WTC11 (cell line): ENCODE measurements around the gene RNF17. TPM values are rescaled to one million over a fixed set of nuclear protein-coding genes. Genes with fewer than 3 reads are reported as not detected.

Experiments used
- ATAC-seq: fragments of 200-7000 bp; cut with Tn5 transposase; 2 replicates; pipeline ENCODE4 v1.10.0; 2021; ENCODE audit warnings: mild to moderate bottlenecking, moderate library complexity
- CTCF ChIA-PET: fragments of 300-600 bp; sonication (Branson Sonifier 250); formaldehyde crosslinking; loops from one replicate; lab custom pipeline; 2021; ENCODE audit warnings: antibody characterized with exemption; lab: Charles Lee
- POLR2A ChIA-PET: fragments of 350-600 bp; sonication (Branson Sonifier 250); formaldehyde crosslinking; loops from one replicate; lab custom pipeline; 2021; ENCODE audit warnings: antibody characterized with exemption; lab: Charles Lee
- DNase-seq: peaks from one replicate; pipeline ENCODE4 v3.0.0; 2021; ENCODE audit warnings: low spot score
- H3K27ac Mint-ChIP-seq: 2 replicates; pipeline ENCODE4 v1.8.0; 2021; ENCODE audit warnings: mixed read lengths
- H3K27me3 Mint-ChIP-seq: 2 replicates; pipeline ENCODE4 v1.8.0; 2021; ENCODE audit warnings: low read depth, mild to moderate bottlenecking, moderate library complexity, mixed read lengths
- H3K36me3 Mint-ChIP-seq: 2 replicates; pipeline ENCODE4 v1.8.0; 2021; ENCODE audit warnings: mixed read lengths
- H3K4me1 Mint-ChIP-seq: 2 replicates; pipeline ENCODE4 v1.8.0; 2022; ENCODE audit warnings: mixed read lengths
- H3K4me3 Mint-ChIP-seq: 2 replicates; pipeline ENCODE4 v1.8.0; 2021; ENCODE audit warnings: mild to moderate bottlenecking, moderate library complexity, mixed read lengths
- H3K9me3 Mint-ChIP-seq: 2 replicates; pipeline ENCODE4 v1.8.0; 2021; ENCODE audit warnings: mixed read lengths
- CREB1 ChIP-seq: sonication (generic); formaldehyde crosslinking; IDR thresholded peaks from 2 replicates; pipeline ENCODE4 v1.8.0; 2023; ENCODE audit warnings: mild to moderate bottlenecking, missing genetic modification reagents
- FOXK1 ChIP-seq: sonication (generic); formaldehyde crosslinking; IDR thresholded peaks from 2 replicates; pipeline ENCODE4 v1.8.0; 2022; ENCODE audit warnings: mild to moderate bottlenecking, moderate library complexity, missing genetic modification reagents
- GTF2I ChIP-seq: fragments of 250-450 bp; sonication (Bioruptor Pico); conservative IDR thresholded peaks from 2 replicates; pipeline ENCODE4 v1.4.0; 2021; ENCODE audit warnings: mild to moderate bottlenecking
- MYBL2 ChIP-seq: sonication (generic); formaldehyde crosslinking; IDR thresholded peaks from 2 replicates; pipeline ENCODE4 v1.8.1; 2023; ENCODE audit warnings: mild to moderate bottlenecking, moderate library complexity, missing genetic modification reagents
- NFATC4 ChIP-seq: fragments of 250-450 bp; sonication (Bioruptor Pico); IDR thresholded peaks from 2 replicates; pipeline ENCODE4 v1.9.0; 2021; ENCODE audit warnings: mild to moderate bottlenecking
- NFYB ChIP-seq: sonication (generic); formaldehyde crosslinking; conservative IDR thresholded peaks from 2 replicates; pipeline ENCODE4 v1.8.0; 2022; ENCODE audit warnings: low read depth, missing genetic modification reagents
- NR1H2 ChIP-seq: sonication (generic); formaldehyde crosslinking; IDR thresholded peaks from 2 replicates; pipeline ENCODE4 v1.9.0; 2021; ENCODE audit warnings: mild to moderate bottlenecking, moderate library complexity, missing genetic modification reagents
- NR3C1 ChIP-seq: sonication (generic); formaldehyde crosslinking; conservative IDR thresholded peaks from 2 replicates; pipeline ENCODE4 v1.8.1; 2023; ENCODE audit warnings: low read depth, mild to moderate bottlenecking, missing genetic modification reagents
- TP53 ChIP-seq: sonication (generic); formaldehyde crosslinking; IDR thresholded peaks from 2 replicates; pipeline ENCODE4 v1.8.1; 2023; ENCODE audit warnings: mild to moderate bottlenecking, missing genetic modification reagents
- ZBTB21 ChIP-seq: sonication (generic); formaldehyde crosslinking; IDR thresholded peaks from 2 replicates; pipeline ENCODE4 v1.8.1; 2023; ENCODE audit warnings: mild to moderate bottlenecking, missing genetic modification reagents, borderline replicate concordance
- ZNF263 ChIP-seq: sonication (generic); formaldehyde crosslinking; IDR thresholded peaks from 2 replicates; pipeline ENCODE4 v1.8.1; 2022; ENCODE audit warnings: low read depth, mild to moderate bottlenecking, moderate library complexity, missing genetic modification reagents
- ZNF317 ChIP-seq: sonication (generic); formaldehyde crosslinking; IDR thresholded peaks from 2 replicates; pipeline ENCODE4 v1.8.1; 2023; ENCODE audit warnings: low read depth, mild to moderate bottlenecking, moderate library complexity, missing genetic modification reagents, borderline replicate concordance
- ZNF416 ChIP-seq: fragments of 250-450 bp; sonication (Bioruptor Pico); IDR thresholded peaks from 2 replicates; pipeline ENCODE4 v1.9.0; 2021; ENCODE audit warnings: mild to moderate bottlenecking, inconsistent platforms
- total RNA-seq: library from RNA; stranded (reverse); gene quantifications from 3 replicates; pipeline ENCODE4 v1.2.3, GENCODE V29; 2021
- TF ChIP-seq, protein P1 (sequence below): sonication (generic); formaldehyde crosslinking; conservative IDR thresholded peaks from 2 replicates; pipeline ENCODE4 v1.8.1; 2023; ENCODE audit warnings: mild to moderate bottlenecking, low read depth, missing genetic modification reagents, moderate library complexity
- TF ChIP-seq, protein P2 (sequence below): sonication (generic); formaldehyde crosslinking; IDR thresholded peaks from 2 replicates; pipeline ENCODE4 v1.8.1; 2022; ENCODE audit warnings: low read depth, mild to moderate bottlenecking, moderate library complexity, missing genetic modification reagents, borderline replicate concordance
- TF ChIP-seq, protein P3 (sequence below): fragments of 250-450 bp; sonication (Bioruptor Pico); conservative IDR thresholded peaks from 2 replicates; pipeline ENCODE4 v1.9.0; 2021; ENCODE audit warnings: mild to moderate bottlenecking
- TF ChIP-seq, protein P4 (sequence below): sonication (generic); formaldehyde crosslinking; IDR thresholded peaks from 2 replicates; pipeline ENCODE4 v1.8.1; 2022; ENCODE audit warnings: missing genetic modification reagents, borderline replicate concordance
- TF ChIP-seq, protein P5 (sequence below): sonication (generic); formaldehyde crosslinking; IDR thresholded peaks from 2 replicates; pipeline ENCODE4 v1.8.1; 2023; ENCODE audit warnings: mild to moderate bottlenecking, missing genetic modification reagents, moderate library complexity
- TF ChIP-seq, protein P6 (sequence below): sonication (generic); formaldehyde crosslinking; IDR thresholded peaks from 2 replicates; pipeline ENCODE4 v1.8.1; 2023; ENCODE audit warnings: mild to moderate bottlenecking, moderate library complexity, missing genetic modification reagents

The RNF17 gene
- total RNA-seq, 1 experiment from 2014 or later: not detected

DNA sequence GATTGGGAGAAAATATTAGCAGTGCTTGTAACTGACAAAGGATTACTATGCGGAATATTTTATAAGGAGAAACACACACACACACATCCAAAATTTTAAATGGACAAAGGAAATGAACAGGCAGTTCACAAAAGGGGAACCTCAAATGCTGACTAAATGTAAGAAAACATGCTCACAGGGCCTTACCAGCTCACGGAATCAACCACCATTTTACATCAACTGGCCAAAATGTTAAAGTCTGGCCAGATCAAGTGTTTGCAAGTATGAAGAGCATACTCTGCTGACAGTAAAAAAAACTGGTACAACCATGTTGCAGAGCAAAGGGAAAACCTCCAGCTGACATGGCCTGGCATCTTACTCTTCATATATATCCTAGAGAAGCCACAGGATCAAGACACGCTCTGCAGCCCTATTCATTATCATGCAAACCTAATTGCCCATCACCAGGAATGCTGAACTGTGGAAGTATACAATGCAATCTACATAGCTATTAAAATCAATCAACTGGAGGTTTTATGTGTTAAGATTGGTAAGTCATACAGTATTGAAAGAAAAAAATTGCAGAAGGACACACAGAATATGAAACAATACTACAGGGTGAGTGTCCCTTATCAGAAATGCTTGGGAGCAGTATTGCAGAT lies 124.4 kb downstream of the RNF17 start:
- ATAC-seq (no peak; the same call in 1 of the 2 replicates), DNase-seq (no peak)
- peaks cover 14% of the 10 kb centered on the region for H3K4me1 Mint-ChIP-seq
- POLR2A ChIA-PET: no interaction called here
- H3K36me3 Mint-ChIP-seq: peaks cover 61% of the 10 kb centered on the region
- CTCF ChIA-PET: interaction anchor here (1.3 kb wide), 2 partner anchors 13 to 107 kb away, joined by 3 to 4 read pairs; no protein-coding TSS in a partner anchor
- H3K27ac Mint-ChIP-seq: peak overlapping the region; percentile 65; the same call in 1 of the 2 replicates
- H3K27me3 Mint-ChIP-seq: no peaks in the 10 kb centered on the region
- TF ChIP-seq ZBTB21 (no peak), NR3C1 (CRISPR knock-in tag) (no peak), ZNF263 (no peak), NR1H2 (CRISPR knock-in tag) (no peak), ZNF317 (CRISPR knock-in tag) (no peak), FOXK1 (CRISPR knock-in tag) (no peak), NFYB (CRISPR knock-in tag) (no peak), CREB1 (no peak), NFATC4 (no peak), MYBL2 (CRISPR knock-in tag) (no peak), ZNF416 (CRISPR knock-in tag) (no peak), TP53 (CRISPR knock-in tag) (no peak), GTF2I (CRISPR knock-in tag) (no peak)
- TF ChIP-seq, protein P1, sequence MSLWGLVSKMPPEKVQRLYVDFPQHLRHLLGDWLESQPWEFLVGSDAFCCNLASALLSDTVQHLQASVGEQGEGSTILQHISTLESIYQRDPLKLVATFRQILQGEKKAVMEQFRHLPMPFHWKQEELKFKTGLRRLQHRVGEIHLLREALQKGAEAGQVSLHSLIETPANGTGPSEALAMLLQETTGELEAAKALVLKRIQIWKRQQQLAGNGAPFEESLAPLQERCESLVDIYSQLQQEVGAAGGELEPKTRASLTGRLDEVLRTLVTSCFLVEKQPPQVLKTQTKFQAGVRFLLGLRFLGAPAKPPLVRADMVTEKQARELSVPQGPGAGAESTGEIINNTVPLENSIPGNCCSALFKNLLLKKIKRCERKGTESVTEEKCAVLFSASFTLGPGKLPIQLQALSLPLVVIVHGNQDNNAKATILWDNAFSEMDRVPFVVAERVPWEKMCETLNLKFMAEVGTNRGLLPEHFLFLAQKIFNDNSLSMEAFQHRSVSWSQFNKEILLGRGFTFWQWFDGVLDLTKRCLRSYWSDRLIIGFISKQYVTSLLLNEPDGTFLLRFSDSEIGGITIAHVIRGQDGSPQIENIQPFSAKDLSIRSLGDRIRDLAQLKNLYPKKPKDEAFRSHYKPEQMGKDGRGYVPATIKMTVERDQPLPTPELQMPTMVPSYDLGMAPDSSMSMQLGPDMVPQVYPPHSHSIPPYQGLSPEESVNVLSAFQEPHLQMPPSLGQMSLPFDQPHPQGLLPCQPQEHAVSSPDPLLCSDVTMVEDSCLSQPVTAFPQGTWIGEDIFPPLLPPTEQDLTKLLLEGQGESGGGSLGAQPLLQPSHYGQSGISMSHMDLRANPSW (CRISPR knock-in tag): no peak
- TF ChIP-seq, protein P2, sequence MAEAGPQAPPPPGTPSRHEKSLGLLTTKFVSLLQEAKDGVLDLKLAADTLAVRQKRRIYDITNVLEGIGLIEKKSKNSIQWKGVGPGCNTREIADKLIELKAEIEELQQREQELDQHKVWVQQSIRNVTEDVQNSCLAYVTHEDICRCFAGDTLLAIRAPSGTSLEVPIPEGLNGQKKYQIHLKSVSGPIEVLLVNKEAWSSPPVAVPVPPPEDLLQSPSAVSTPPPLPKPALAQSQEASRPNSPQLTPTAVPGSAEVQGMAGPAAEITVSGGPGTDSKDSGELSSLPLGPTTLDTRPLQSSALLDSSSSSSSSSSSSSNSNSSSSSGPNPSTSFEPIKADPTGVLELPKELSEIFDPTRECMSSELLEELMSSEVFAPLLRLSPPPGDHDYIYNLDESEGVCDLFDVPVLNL: no peak
- TF ChIP-seq, protein P3, sequence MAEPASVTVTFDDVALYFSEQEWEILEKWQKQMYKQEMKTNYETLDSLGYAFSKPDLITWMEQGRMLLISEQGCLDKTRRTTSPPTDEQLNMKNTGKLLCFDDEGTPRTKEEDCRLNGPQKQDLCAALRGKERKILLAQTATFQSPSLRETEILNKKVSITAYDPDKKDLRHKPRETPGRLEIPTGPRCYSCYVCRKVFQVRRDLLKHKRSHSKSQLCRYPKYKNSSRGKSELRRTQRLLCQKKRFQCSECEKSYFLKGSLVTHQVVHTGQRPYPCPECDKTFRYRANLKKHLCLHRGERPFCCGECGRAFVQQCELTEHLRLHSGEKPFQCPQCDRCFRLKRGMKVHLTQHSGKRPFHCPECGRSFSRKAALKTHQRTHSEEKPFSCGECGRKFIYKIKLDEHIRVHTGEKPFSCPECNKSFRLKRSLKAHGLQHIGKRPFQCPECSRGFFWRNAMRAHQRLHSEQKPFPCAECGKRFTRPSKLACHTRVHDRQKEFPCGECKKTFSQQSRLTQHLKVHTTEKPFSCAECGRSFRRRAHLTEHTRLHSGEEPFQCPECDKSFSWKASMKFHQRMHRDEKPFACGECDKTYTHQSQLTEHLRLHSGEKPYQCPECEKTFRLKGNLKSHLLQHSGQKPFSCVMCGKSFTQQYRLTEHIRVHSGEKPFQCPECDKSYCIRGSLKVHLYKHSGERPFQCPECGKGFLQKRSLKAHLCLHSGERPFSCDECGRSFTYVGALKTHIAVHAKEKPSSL (CRISPR knock-in tag): no peak
- TF ChIP-seq, protein P4, sequence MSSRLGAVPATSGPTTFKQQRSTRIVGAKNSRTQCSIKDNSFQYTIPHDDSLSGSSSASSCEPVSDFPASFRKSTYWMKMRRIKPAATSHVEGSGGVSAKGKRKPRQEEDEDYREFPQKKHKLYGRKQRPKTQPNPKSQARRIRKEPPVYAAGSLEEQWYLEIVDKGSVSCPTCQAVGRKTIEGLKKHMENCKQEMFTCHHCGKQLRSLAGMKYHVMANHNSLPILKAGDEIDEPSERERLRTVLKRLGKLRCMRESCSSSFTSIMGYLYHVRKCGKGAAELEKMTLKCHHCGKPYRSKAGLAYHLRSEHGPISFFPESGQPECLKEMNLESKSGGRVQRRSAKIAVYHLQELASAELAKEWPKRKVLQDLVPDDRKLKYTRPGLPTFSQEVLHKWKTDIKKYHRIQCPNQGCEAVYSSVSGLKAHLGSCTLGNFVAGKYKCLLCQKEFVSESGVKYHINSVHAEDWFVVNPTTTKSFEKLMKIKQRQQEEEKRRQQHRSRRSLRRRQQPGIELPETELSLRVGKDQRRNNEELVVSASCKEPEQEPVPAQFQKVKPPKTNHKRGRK (CRISPR knock-in tag): no peak
- TF ChIP-seq, protein P5, sequence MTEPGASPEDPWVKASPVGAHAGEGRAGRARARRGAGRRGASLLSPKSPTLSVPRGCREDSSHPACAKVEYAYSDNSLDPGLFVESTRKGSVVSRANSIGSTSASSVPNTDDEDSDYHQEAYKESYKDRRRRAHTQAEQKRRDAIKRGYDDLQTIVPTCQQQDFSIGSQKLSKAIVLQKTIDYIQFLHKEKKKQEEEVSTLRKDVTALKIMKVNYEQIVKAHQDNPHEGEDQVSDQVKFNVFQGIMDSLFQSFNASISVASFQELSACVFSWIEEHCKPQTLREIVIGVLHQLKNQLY: no peak
- TF ChIP-seq, protein P6, sequence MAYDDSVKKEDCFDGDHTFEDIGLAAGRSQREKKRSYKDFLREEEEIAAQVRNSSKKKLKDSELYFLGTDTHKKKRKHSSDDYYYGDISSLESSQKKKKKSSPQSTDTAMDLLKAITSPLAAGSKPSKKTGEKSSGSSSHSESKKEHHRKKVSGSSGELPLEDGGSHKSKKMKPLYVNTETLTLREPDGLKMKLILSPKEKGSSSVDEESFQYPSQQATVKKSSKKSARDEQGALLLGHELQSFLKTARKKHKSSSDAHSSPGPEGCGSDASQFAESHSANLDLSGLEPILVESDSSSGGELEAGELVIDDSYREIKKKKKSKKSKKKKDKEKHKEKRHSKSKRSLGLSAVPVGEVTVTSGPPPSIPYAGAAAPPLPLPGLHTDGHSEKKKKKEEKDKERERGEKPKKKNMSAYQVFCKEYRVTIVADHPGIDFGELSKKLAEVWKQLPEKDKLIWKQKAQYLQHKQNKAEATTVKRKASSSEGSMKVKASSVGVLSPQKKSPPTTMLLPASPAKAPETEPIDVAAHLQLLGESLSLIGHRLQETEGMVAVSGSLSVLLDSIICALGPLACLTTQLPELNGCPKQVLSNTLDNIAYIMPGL (CRISPR knock-in tag): no peak
- no peaks in the 10 kb centered on the region for H3K9me3 Mint-ChIP-seq
- no peak overlapping the region for H3K4me3 Mint-ChIP-seq
